Measurements from ENCODE around the gene ATG5.
A peak's percentile ranks its signal among the peaks of the same experiment; 100 is the strongest.

The ATG5 gene

GRCh38 chr6:106305740-106306139, 19.8 kb downstream of the ATG5 start:
- Histone ChIP-seq H4K20me1 (ENCODE audit: low read depth, low read length) (0 out of 2 replicates have a peak, but pooled peaks cover 5% of the 10 kb centered on the region), H3F3A (ENCODE audit: insufficient read depth) (0 out of 2 replicates have a peak, but pooled peaks cover 9% of the 10 kb centered on the region), H3K9me3 (ENCODE audit: insufficient read depth, low read length) (no peaks in the 10 kb centered on the region), H3K27ac (ENCODE audit: low read depth, low read length) (no peak overlapping the region), H3K79me2 (ENCODE audit: insufficient read depth, low read length) (peaks cover 75% of the 10 kb centered on the region), H3K9ac (ENCODE audit: low read length) (no peak overlapping the region), H3K36me3 (ENCODE audit: low read length) (peaks cover 11% of the 10 kb centered on the region; the same call in 1 of the 2 replicates), H3K4me3 (ENCODE audit: insufficient read depth, low read length, poor library complexity, severe bottlenecking) (no peak overlapping the region), H3K9me2 (replicated peaks; ENCODE audit: insufficient read depth, low read length) (no peaks in the 10 kb centered on the region), H3K4me2 (ENCODE audit: low read depth, low read length, poor library complexity, severe bottlenecking) (no peak overlapping the region), H2AFZ (ENCODE audit: low read depth, low read length, severe bottlenecking) (no peak overlapping the region), H3K27me3 (ENCODE audit: low read length) (no peaks in the 10 kb centered on the region)
- TF ChIP-seq EZH2phosphoT487 (conservative IDR thresholded peaks at IDR 0.05; ENCODE audit: low read length): no peak
- no peak for TF ChIP-seq CTCF (IDR thresholded peaks at IDR 0.05; ENCODE audit: insufficient read depth, low read length, poor library complexity, severe bottlenecking)

GRCh38 chr6:106300944-106301343, 24.6 kb downstream of the ATG5 start:
- Histone ChIP-seq H3K27ac (ENCODE audit: low read depth, low read length) (no peak overlapping the region), H4K20me1 (ENCODE audit: low read depth, low read length) (0 out of 2 replicates have a peak, but pooled peaks cover 9% of the 10 kb centered on the region), H3K9ac (ENCODE audit: low read length) (no peak overlapping the region), H3K4me2 (ENCODE audit: low read depth, low read length, poor library complexity, severe bottlenecking) (no peak overlapping the region), H3K36me3 (ENCODE audit: low read length) (no peaks in the 10 kb centered on the region; the same call in 1 of the 2 replicates), H3F3A (ENCODE audit: insufficient read depth) (0 out of 2 replicates have a peak, but pooled peaks cover 9% of the 10 kb centered on the region), H2AFZ (ENCODE audit: low read depth, low read length, severe bottlenecking) (no peak overlapping the region), H3K79me2 (ENCODE audit: insufficient read depth, low read length) (peaks cover 83% of the 10 kb centered on the region), H3K4me3 (ENCODE audit: insufficient read depth, low read length, poor library complexity, severe bottlenecking) (no peak overlapping the region), H3K27me3 (ENCODE audit: low read length) (no peaks in the 10 kb centered on the region), H3K9me2 (replicated peaks; ENCODE audit: insufficient read depth, low read length) (no peaks in the 10 kb centered on the region), H3K9me3 (ENCODE audit: insufficient read depth, low read length) (no peaks in the 10 kb centered on the region)
- TF ChIP-seq CTCF (IDR thresholded peaks at IDR 0.05; ENCODE audit: insufficient read depth, low read length, poor library complexity, severe bottlenecking) (peak; percentile 27), EZH2phosphoT487 (conservative IDR thresholded peaks at IDR 0.05; ENCODE audit: low read length) (no peak)

- H2AFZ ChIP-seq (ENCODE audit: low read depth, low read length, severe bottlenecking): no peak overlapping the region
- H3K9me3 ChIP-seq (ENCODE audit: insufficient read depth, low read length): no peaks in the 10 kb centered on the region
- no peak overlapping the region for H3K4me2 ChIP-seq (ENCODE audit: low read depth, low read length, poor library complexity, severe bottlenecking)
- H3K27ac ChIP-seq (ENCODE audit: low read depth, low read length): no peak overlapping the region
- no peaks in the 10 kb centered on the region for H3K27me3 ChIP-seq (ENCODE audit: low read length)
- 0 out of 2 replicates have a peak, but pooled peaks cover 9% of the 10 kb centered on the region for H3F3A ChIP-seq (ENCODE audit: insufficient read depth)
- TF ChIP-seq EZH2phosphoT487 (conservative IDR thresholded peaks at IDR 0.05; ENCODE audit: low read length) (no peak), CTCF (IDR thresholded peaks at IDR 0.05; ENCODE audit: insufficient read depth, low read length, poor library complexity, severe bottlenecking) (no peak)
- H3K79me2 ChIP-seq (ENCODE audit: insufficient read depth, low read length): peaks cover 76% of the 10 kb centered on the region
- no peaks in the 10 kb centered on the region for H3K9me2 ChIP-seq (replicated peaks; ENCODE audit: insufficient read depth, low read length)
- H4K20me1 ChIP-seq (ENCODE audit: low read depth, low read length): 0 out of 2 replicates have a peak, but pooled peaks cover 9% of the 10 kb centered on the region
- H3K4me3 ChIP-seq (ENCODE audit: insufficient read depth, low read length, poor library complexity, severe bottlenecking): no peak overlapping the region
- H3K36me3 ChIP-seq (ENCODE audit: low read length): no peaks in the 10 kb centered on the region; the same call in 1 of the 2 replicates
- no peak overlapping the region for H3K9ac ChIP-seq (ENCODE audit: low read length)
Measured at GRCh38 chr6:106300020-106300780, 25.4 kb downstream of the ATG5 start.

Measured in SU-DHL-6 (cell line).